H1 (cell line): ENCODE results near the gene MB. TPM values are rescaled to one million over a fixed set of nuclear protein-coding genes. Genes with fewer than 3 reads are reported as not detected.

ENCODE experiments used
- ATF2 ChIP-seq: IDR thresholded peaks from 2 replicates; pipeline ENCODE4 v1.6.1; 2012; ENCODE audit warnings: low read length, inconsistent platforms
- ATF3 ChIP-seq: IDR thresholded peaks from 2 replicates; pipeline ENCODE4 v1.6.1; 2011; ENCODE audit warnings: low read depth, mild to moderate bottlenecking, low read length; ENCODE audit not compliant: insufficient read depth
- BACH1 ChIP-seq: IDR thresholded peaks from 2 replicates; pipeline ENCODE4 v1.6.1; 2012; ENCODE audit warnings: low read length, improper control_type of control experiment
- CBX8 ChIP-seq: fragments of 300-800, 300-1000 bp; sonication (generic); IDR thresholded peaks from 2 replicates; pipeline ENCODE4 v1.7.1; 2016; ENCODE audit warnings: low read depth, low read length, borderline replicate concordance
- CREB1 ChIP-seq: IDR thresholded peaks from 2 replicates; pipeline ENCODE4 v1.6.1; 2012; ENCODE audit warnings: inconsistent platforms
- CTBP2 ChIP-seq: IDR thresholded peaks from 2 replicates; pipeline ENCODE4 v1.7.0; 2011; ENCODE audit warnings: borderline replicate concordance, mild to moderate bottlenecking, moderate library complexity, mixed read lengths, low read length; ENCODE audit not compliant: insufficient read depth, insufficient read length
- E2F6 ChIP-seq: IDR thresholded peaks from 2 replicates; pipeline ENCODE4 v1.6.1; 2012; ENCODE audit warnings: inconsistent platforms
- EGR1 ChIP-seq: IDR thresholded peaks from 2 replicates; pipeline ENCODE4 v1.6.1; 2011; ENCODE audit warnings: low read depth, low read length, borderline replicate concordance
- EZH2 ChIP-seq: fragments of 200-600 bp; sonication (generic); IDR thresholded peaks from 2 replicates; pipeline ENCODE4 v1.7.1; 2012; ENCODE audit warnings: low read depth, mild to moderate bottlenecking, moderate library complexity, low read length, inconsistent platforms; ENCODE audit not compliant: severe bottlenecking
- JUN ChIP-seq: IDR thresholded peaks from 2 replicates; pipeline ENCODE4 v1.6.1; 2011; ENCODE audit warnings: low read depth, mild to moderate bottlenecking, improper control_type of control experiment, low read length
- JUND ChIP-seq: IDR thresholded peaks from 2 replicates; pipeline ENCODE4 v1.6.1; 2011; ENCODE audit warnings: mild to moderate bottlenecking, improper control_type of control experiment, low read length
- MAFK ChIP-seq: IDR thresholded peaks from 2 replicates; pipeline ENCODE4 v1.6.1; 2012; ENCODE audit warnings: low read depth, mild to moderate bottlenecking, improper control_type of control experiment, low read length
- MAX ChIP-seq: IDR thresholded peaks from 2 replicates; pipeline ENCODE4 v1.6.1; 2012; ENCODE audit warnings: inconsistent platforms
- NANOG ChIP-seq: IDR thresholded peaks from 2 replicates; pipeline ENCODE4 v1.6.1; 2011; ENCODE audit warnings: low read length, low read depth, mild to moderate bottlenecking, inconsistent platforms; ENCODE audit not compliant: insufficient read depth, poor library complexity, severe bottlenecking
- NRF1 ChIP-seq: IDR thresholded peaks from 2 replicates; pipeline ENCODE4 v1.6.1; 2011; ENCODE audit warnings: mild to moderate bottlenecking, low read depth, low read length, improper control_type of control experiment
- RBBP5 ChIP-seq: IDR thresholded peaks from 2 replicates; pipeline ENCODE4 v1.7.1; 2012; ENCODE audit warnings: low read depth, mild to moderate bottlenecking, inconsistent platforms, low read length, moderate library complexity, borderline replicate concordance
- SP2 ChIP-seq: IDR thresholded peaks from 2 replicates; pipeline ENCODE4 v1.6.1; 2012; ENCODE audit warnings: mild to moderate bottlenecking, low read length, inconsistent platforms
- TCF12 ChIP-seq: IDR thresholded peaks from 2 replicates; pipeline ENCODE4 v1.6.1; 2011; ENCODE audit warnings: low read depth, mild to moderate bottlenecking, low read length
- USF2 ChIP-seq: IDR thresholded peaks from 2 replicates; pipeline ENCODE4 v1.6.1; 2011; ENCODE audit warnings: low read length, improper control_type of control experiment
- polyA plus RNA-seq, 7 experiments: library from polyadenylated mRNA; depleted of rRNA in 3 of 7; stranded (reverse) in 5 of 7; unstranded in 2 of 7; fragments of >200 nt in 5 of 7; fragments of 200-250 nt in 2 of 7; gene quantifications; 1 replicate in 5 of 7; 2 replicates in 1 of 7; 4 replicates in 1 of 7; pipeline versions ENCODE4 v1.2.1 to v1.2.3, GENCODE V29; 2011 to 2013; ENCODE audit warnings: missing spikeins in 2 of 7, mixed read lengths in 2 of 7
- total RNA-seq: library from RNA; stranded (reverse); fragmentation: NEBNext Ultra II Directional; extraction: Animal tissue kit (Norgen Biotek cat#: 25700); gene quantifications from 2 replicates; pipeline ENCODE4 v1.2.1, GENCODE V29; 2021

Gene MB
- total and polyA plus RNA-seq, 2 of the 8 experiments (the other 6 are each of a cell fraction or from before 2014, with no cell fraction given), result 1.5 TPM; not detected in 1

GRCh38 chr22:35561796-35562526, 55.2 kb downstream of the MB start (continued):
- TF ChIP-seq MAX (peak; percentile 29; the same call in 1 of the 2 replicates), BACH1 (no peak), MAFK (no peak), CREB1 (no peak), TCF12 (no peak), EZH2 (no peak), CTBP2 (no peak), E2F6 (no peak), USF2 (no peak), CBX8 (no peak), EGR1 (peak; percentile 75; the same call in 1 of the 2 replicates), RBBP5 (no peak), JUN (peak; percentile 59; the same call in 1 of the 2 replicates), ATF2 (no peak), ATF3 (0 out of 2 replicates have a peak, but pooled peaks have one; percentile 23), NRF1 (no peak), SP2 (no peak), JUND (peak; percentile 92), NANOG (peak; percentile 50)
